HCT116 (cell line): ENCODE results near the gene FAM131A.

ENCODE experiments used
- CBX3 ChIP-seq: IDR thresholded peaks from 2 replicates; pipeline ENCODE4 v1.6.1; 2012; ENCODE audit warnings: low read depth
- EZH2 ChIP-seq: fragments of 200-600 bp; sonication (generic); IDR thresholded peaks from 2 replicates; pipeline ENCODE4 v1.6.1; 2017; ENCODE audit warnings: antibody characterized with exemption, mixed run types
- EZH2phosphoT487 ChIP-seq: fragments of 200-600 bp; IDR thresholded peaks from 2 replicates; pipeline ENCODE4 v1.6.1; 2018; ENCODE audit warnings: antibody characterized with exemption, borderline replicate concordance
- JUND ChIP-seq: IDR thresholded peaks from 2 replicates; pipeline ENCODE4 v1.6.1; 2012
- POLR2A ChIP-seq: IDR thresholded peaks from 2 replicates; pipeline ENCODE4 v1.7.0; 2011; ENCODE audit warnings: borderline replicate concordance; ENCODE audit not compliant: insufficient read depth, insufficient read length; ENCODE audit errors: extremely low read depth
- POLR2AphosphoS5 ChIP-seq: IDR thresholded peaks from 2 replicates; pipeline ENCODE4 v1.6.1; 2011; ENCODE audit warnings: mild to moderate bottlenecking, low read depth, low read length, moderate library complexity
- RAD21 ChIP-seq: IDR thresholded peaks from 2 replicates; pipeline ENCODE4 v1.6.1; 2012; ENCODE audit warnings: low read depth, mild to moderate bottlenecking
- YY1 ChIP-seq: IDR thresholded peaks from 2 replicates; pipeline ENCODE4 v1.6.1; 2011; ENCODE audit warnings: low read length, low read depth, moderate library complexity, mild to moderate bottlenecking; ENCODE audit not compliant: insufficient replicate concordance; ENCODE audit errors: extremely low read depth
- TF ChIP-seq, protein P1 (sequence below): IDR thresholded peaks from 2 replicates; pipeline ENCODE4 v1.6.1; 2012; ENCODE audit warnings: low read depth
- TF ChIP-seq, protein P2 (sequence below), 3 experiments: fragments of 200-600 bp in 1 of 3; sonication (generic) in 1 of 3; IDR thresholded peaks in 2 of 3; conservative IDR thresholded peaks in 1 of 3; 2 replicates each; pipeline ENCODE4 v1.5.1; 2012 to 2017; ENCODE audit warnings: low read depth in 2 of 3, low read length in 2 of 3, antibody characterized with exemption in 1 of 3, borderline replicate concordance in 1 of 3, control low read depth in 1 of 3, mild to moderate bottlenecking in 1 of 3, mixed read lengths in 1 of 3, mixed run types in 1 of 3, moderate library complexity in 1 of 3; ENCODE audit not compliant: insufficient read depth in 1 of 3
- TF ChIP-seq, protein P3 (sequence below): IDR thresholded peaks from 2 replicates; pipeline ENCODE4 v1.6.1; 2011; ENCODE audit warnings: mild to moderate bottlenecking, low read length, moderate library complexity; ENCODE audit not compliant: insufficient replicate concordance; ENCODE audit errors: extremely low read depth

DNA sequence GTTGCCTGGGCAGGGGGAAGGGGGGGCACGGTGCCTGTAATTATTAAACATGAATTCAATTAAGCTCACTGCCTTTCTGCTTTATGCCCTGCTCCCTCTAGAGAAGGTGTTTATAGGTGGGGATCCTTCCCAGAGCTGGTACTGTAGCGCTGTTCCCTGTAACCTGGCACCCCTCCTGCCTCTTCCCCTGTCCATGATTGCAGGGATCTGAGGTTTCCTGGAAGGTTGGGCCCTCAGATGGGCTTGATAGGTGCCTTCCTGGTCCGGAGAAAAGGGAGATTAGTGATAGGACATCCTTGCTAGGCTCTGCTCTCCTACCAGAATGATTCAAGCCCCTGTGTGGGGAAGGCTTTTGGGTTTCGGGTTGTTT lies 2.1 kb upstream of the FAM131A start:
- TF ChIP-seq EZH2phosphoT487 (no peak), POLR2AphosphoS5 (no peak), POLR2A (no peak), EZH2 (no peak), RAD21 (no peak), CBX3 (no peak), YY1 (no peak), JUND (no peak)
- TF ChIP-seq, protein P1, sequence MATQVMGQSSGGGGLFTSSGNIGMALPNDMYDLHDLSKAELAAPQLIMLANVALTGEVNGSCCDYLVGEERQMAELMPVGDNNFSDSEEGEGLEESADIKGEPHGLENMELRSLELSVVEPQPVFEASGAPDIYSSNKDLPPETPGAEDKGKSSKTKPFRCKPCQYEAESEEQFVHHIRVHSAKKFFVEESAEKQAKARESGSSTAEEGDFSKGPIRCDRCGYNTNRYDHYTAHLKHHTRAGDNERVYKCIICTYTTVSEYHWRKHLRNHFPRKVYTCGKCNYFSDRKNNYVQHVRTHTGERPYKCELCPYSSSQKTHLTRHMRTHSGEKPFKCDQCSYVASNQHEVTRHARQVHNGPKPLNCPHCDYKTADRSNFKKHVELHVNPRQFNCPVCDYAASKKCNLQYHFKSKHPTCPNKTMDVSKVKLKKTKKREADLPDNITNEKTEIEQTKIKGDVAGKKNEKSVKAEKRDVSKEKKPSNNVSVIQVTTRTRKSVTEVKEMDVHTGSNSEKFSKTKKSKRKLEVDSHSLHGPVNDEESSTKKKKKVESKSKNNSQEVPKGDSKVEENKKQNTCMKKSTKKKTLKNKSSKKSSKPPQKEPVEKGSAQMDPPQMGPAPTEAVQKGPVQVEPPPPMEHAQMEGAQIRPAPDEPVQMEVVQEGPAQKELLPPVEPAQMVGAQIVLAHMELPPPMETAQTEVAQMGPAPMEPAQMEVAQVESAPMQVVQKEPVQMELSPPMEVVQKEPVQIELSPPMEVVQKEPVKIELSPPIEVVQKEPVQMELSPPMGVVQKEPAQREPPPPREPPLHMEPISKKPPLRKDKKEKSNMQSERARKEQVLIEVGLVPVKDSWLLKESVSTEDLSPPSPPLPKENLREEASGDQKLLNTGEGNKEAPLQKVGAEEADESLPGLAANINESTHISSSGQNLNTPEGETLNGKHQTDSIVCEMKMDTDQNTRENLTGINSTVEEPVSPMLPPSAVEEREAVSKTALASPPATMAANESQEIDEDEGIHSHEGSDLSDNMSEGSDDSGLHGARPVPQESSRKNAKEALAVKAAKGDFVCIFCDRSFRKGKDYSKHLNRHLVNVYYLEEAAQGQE: no peak
- TF ChIP-seq, protein P2, sequence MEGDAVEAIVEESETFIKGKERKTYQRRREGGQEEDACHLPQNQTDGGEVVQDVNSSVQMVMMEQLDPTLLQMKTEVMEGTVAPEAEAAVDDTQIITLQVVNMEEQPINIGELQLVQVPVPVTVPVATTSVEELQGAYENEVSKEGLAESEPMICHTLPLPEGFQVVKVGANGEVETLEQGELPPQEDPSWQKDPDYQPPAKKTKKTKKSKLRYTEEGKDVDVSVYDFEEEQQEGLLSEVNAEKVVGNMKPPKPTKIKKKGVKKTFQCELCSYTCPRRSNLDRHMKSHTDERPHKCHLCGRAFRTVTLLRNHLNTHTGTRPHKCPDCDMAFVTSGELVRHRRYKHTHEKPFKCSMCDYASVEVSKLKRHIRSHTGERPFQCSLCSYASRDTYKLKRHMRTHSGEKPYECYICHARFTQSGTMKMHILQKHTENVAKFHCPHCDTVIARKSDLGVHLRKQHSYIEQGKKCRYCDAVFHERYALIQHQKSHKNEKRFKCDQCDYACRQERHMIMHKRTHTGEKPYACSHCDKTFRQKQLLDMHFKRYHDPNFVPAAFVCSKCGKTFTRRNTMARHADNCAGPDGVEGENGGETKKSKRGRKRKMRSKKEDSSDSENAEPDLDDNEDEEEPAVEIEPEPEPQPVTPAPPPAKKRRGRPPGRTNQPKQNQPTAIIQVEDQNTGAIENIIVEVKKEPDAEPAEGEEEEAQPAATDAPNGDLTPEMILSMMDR (IDR thresholded peaks at IDR 0.05 in 2 of 3, conservative IDR thresholded peaks at IDR 0.05 in 1 of 3; ENCODE audit: borderline replicate concordance in 1 of 3, insufficient read depth in 1 of 3, low read depth in 2 of 3, low read length in 2 of 3): no peak
- TF ChIP-seq, protein P3, sequence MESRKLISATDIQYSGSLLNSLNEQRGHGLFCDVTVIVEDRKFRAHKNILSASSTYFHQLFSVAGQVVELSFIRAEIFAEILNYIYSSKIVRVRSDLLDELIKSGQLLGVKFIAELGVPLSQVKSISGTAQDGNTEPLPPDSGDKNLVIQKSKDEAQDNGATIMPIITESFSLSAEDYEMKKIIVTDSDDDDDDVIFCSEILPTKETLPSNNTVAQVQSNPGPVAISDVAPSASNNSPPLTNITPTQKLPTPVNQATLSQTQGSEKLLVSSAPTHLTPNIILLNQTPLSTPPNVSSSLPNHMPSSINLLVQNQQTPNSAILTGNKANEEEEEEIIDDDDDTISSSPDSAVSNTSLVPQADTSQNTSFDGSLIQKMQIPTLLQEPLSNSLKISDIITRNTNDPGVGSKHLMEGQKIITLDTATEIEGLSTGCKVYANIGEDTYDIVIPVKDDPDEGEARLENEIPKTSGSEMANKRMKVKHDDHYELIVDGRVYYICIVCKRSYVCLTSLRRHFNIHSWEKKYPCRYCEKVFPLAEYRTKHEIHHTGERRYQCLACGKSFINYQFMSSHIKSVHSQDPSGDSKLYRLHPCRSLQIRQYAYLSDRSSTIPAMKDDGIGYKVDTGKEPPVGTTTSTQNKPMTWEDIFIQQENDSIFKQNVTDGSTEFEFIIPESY: no peak
